Stimulated activated CD4-positive, alpha-beta T cell treated with anti-CD3 and anti-CD28 coated beads, Interleukin-1b, Interleukin-23, amount 100 ng/mL, for 1 hour (primary cell): ENCODE results near the gene MAD1L1.

ENCODE experiments used
- DNase-seq, 2 donors: peaks; one replicate each; pipeline ENCODE4 v3.0.0-alpha.2; 2020; ENCODE audit warnings: low read depth in 2 of 2

MAD1L1 gene

DNA sequence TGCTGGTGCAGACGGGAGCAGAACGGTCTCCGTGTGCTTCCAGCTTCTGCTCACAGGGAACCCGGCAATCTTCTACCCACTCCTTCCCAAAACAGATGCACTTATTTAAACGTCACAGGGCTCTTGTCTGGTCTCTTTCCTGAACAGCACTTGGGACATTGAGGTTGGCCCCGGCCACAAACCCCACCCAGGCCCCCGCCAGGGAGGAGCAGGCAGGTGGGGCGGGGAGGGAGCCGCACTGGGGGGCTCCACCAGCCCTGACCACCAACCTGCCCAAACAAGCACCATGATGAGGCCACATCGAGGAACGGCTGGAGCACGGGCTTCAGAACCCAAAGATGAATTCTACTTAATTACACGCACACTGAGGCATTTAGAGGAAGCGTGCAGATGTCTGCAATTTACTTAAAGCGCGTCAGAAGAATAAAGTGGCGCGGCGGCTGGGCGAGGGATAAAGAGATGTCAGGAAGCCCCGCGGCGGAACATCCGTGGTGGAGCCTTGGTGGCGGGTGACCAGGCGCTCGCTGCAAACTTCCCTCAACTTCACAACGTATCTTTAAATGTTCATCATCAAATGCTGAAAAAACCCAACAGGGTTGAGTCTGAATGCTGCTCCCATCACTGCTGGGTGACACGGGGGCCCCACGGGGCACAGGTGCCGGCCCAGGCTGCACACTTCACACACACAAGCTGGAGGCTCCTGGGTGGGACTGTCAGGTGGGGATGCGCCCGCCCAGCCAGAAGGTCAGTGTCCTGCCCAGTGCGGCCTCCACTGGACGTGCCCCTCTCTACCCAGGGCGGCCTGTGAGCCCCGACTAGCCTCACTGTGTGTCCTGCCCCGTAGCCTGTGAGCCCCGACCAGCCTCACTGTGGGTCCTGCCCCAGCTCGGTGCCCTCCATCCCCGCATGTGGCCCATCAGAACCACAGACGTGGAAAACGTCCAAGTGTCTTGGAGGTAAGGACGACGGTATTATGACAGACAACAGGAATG lies 279.2 kb downstream of the MAD1L1 start:
- no peak for DNase-seq

DNA sequence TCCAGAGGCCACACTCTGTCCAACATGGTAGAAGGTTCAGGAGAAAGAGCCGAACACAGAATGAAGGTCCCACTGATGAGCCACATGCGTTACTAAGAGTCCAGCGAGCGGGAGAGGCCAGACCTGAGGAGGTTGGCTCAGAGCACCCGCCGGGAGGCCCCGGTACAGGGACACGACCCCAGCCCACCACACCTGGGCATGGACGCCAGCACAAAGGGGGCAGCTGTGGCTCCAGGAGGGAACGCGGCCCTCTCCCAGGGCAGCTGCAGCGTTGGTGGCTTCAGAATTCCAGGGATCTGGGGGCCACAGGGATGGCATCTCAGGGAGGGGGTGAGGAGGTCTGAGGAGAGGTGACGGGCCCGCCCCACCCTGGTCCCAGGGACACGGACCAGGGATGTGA lies 280.0 kb downstream of the MAD1L1 start:
- DNase-seq: no peak

DNA sequence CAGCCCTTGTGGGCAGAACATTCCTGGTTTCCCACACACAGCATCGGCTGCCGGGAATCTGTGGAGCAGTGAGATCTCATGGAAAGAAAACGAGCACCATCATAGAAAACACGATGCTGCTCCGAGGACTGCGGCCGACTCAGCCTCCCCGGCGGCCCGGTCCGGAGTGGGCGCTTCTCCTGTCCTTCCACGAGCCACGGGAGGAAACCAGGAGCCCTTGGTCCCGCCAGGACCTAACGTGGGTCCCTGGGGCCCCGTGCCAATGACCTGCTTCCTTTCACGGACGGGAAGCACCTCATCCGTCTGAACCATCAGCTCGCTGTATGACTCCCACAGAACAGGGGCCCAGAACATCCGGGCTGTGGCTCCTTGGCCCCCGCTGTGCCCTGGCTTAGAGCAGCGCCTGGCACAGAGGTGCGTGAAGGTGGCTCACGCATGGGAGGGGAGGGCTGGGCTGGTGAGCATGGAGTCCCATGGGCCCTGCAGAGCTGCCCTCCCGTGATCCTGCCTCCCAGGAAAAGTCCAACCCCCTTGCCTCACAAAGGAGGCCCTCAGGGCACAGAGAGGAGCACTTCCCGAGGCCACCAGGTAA lies 280.5 kb downstream of the MAD1L1 start:
- no peak for DNase-seq

DNA sequence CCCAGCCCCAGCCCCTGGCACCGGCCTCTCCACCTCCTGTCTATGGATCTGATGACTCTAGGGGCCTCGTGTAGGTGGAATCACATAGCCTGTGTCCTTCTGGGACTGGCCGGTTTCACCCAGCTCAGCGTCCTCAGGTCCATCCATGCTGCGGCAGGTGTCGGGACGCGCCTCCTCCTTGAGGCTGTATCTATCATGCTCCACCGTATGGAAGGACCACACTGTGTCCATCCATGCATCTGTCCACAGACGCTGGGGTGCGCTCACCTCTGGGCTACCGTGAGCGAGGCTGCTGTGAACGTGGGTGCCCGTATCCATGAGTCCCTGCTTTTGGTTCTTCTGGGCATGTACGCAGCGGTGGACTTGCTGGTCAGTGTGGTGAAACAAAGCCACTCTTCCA lies 281.1 kb downstream of the MAD1L1 start:
- DNase-seq: no peak

DNA sequence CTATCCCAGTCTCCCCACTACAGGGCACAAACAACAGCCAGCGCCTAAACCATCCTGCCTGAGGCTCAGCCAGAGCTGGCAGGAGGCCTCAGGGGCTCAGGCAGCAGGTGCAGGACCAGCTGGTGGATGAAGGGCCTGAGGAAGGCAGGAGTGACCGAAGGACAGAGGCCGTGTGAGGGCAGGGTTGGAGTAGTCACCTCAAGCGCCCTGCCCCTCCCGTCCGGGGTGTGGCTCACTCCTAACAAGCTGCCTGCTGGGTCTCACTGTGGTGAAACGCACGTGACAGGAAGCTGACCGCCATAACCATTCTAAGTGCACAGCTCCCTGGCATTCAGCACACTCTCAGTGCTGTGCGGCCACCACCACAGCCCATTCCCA lies 281.6 kb downstream of the MAD1L1 start:
- no peak for DNase-seq

DNA sequence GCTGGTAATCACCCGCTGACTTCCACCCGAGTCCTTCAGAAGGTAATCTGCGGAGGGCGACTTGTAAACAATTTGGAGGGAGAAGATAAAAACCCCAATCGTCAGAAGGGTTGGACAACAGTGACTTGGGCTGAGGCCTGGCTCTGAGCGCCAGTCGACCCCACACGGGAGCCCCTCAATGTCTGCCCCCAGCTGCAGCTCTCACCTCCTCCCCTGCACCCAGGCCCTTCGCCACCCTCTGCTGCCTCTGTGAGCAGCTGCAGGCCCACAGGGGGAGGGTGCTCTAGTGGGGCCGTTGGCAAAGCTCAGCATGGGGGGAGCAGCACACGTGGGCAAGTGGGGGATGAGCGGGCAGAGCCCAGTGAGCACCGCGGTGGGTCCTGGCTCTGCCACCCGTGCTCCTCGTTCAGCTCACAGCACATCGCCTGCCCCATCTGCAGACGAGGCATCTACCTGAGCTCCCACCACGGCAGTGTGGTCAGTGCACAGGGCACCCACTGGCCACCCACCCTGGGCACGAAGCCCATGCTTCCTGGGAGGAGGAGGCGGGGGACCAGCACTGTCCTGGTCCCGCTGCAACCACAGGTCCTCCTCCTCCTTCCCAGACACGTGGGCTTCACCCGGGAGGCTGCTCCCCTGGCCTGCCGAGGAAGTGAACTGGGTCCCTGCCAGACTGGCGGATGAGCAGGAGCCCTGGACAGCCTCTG lies 282.1 kb downstream of the MAD1L1 start:
- no peak for DNase-seq

DNA sequence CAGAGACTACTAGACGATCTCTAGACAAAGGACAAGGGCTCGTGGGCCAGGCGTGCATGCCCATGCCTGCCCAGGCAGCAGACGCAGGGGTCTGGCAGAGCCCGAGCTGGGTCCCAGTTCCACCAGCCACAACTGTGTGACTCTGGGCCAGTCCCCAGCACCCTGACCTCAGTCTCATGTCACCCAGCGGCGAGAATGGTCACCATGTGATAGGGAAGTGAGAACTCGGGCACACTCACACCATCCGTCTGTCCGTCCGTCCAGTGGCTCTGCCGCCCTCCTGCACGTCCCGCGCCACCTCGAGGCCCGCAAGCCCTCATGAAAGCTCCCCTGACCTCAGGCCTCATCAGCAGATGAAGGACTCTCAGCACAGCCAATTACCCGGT lies 282.7 kb downstream of the MAD1L1 start:
- DNase-seq: no peak

DNA sequence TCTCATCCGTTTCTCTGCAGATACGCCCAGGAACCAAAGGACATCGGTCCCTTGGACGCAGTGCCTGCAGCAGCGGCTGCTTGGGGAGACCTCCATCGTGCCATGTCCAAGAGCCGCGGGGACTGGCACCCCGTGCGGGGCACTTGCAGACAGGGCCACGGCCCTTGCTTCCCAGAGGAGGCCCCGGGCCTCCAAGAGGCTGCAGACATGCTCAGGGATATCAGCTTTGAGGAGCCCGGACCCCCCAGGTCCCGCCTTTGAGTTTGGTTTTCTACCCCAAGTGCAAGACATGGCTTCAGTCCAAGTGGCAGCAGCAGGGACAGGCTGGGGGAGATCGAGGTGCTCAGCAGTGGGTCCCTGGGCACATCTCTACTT lies 283.1 kb downstream of the MAD1L1 start:
- no peak for DNase-seq

DNA sequence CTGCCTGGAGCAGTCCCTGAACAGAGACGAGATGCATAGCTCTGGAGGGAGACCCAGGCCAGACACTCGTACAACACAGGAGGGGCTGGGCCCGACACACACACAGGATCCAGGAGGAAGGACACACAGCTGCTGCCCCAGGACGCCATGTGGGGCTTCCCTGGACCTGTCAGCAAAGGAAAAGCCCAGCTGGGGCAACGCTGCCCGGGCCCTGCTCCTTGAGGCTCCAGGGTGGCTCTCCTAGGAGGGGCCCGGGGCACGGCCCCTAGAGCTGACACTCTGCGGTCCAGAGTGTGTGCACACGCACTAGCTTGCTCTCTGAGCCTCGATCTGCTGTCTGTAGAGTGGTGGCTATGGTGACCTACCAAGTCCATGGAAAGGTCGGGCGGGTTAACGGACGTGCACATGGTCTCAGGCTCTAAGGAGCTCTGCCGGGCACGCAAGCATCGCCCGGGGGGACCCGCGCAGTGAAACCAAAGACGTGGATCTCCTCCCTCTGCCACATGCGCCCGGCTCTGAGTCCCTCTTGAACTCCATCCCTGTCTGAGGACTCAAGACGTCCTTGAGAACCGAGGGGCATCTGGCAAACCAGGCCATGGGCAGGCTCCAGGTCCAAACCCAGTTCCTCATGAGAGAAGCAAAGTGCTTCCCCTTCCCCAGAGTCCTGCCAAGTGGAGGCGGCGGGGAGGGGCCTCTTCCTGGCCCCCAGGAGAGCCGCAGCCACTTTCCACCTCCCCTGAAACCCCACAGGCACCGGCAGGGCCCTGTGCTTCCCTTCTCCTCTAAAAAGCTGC lies 283.7 kb downstream of the MAD1L1 start:
- no peak for DNase-seq

DNA sequence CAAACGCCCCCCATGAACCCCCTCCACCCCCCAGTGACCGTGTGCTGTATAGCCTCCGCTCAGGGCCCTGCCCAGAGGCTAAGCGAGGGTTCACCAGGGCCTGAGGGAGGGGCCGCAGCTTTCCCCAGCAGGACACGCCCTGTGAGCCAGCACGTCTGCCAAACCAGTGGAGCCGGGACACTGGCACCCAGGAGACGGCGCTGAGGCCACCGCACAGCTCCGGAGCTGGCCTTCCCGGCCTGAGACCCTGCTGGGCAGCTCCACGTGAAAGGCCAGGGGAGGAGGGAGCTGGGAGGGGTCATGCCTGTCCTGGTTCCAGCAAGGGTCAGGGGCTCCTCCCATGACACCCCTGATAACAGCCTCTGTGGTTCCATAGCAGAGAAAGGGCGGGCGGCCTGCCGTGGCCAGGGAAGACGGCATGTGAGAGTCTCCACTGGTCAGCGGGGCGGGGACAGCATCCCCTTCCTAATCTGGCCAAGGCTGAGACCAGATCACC lies 284.4 kb downstream of the MAD1L1 start:
- no peak for DNase-seq

DNA sequence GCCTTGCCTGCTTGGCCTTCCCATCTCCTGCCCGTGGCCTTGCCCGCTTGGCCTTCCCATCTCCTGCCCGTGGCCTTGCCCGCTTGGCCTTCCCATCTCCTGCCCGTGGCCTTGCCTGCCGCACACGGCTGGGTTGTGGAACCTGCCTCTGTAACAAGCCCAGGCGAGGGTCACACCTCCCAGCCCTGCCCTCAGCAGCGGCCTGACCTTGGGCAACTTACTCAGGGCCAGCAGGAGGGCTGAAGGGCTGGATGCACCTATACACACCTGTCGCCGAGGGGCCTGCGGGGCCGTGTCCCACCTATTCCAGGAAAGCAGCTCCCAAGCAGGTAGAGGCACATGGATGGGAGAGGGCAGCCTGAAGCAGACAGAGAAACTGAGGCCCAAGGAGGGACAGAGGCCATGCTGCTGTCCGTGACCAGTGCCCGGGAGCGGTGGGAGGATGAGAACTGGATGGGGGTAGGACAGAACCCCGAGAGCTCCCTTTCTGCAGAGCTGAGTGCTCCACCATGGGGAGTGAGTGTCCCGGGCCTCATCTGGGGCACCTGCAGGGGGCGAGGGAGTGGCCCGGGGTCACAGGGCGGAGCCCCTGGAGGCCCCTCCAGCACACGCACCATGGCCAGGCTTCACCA lies 285.0 kb downstream of the MAD1L1 start:
- DNase-seq: no peak

DNA sequence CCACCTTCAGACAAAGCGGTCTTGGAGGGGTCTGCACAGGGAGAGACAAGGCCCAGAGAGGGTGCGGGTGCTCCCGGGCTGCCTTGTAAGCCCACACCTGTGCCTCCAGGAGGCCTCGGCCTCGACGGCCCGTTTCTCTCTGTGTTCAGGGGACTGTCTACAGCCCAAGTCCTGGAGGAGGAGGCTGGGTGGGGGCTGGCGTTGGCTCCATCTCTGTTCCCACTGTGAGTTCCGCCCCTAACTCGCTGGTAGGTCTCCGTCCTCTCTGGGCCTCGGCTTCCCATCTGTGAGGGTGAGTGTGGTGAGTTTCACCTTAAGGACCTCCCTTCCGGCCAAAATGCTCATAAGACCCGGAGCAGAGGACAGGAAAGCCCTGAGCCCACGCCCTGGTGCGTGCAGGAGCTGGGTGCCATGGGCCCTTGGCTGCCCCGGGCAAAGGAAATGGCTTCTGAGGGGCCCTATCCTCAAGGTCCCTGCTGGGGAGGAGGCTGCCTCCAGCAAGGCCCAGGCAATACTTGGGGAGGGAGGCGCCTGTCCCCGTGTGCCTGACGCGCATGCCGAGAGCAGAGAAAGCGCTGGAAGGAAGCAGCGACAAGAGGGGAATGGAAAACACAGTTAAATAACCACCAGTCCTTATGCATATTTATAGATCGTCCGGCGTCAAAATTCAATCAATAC lies 285.8 kb downstream of the MAD1L1 start:
- DNase-seq: no peak

DNA sequence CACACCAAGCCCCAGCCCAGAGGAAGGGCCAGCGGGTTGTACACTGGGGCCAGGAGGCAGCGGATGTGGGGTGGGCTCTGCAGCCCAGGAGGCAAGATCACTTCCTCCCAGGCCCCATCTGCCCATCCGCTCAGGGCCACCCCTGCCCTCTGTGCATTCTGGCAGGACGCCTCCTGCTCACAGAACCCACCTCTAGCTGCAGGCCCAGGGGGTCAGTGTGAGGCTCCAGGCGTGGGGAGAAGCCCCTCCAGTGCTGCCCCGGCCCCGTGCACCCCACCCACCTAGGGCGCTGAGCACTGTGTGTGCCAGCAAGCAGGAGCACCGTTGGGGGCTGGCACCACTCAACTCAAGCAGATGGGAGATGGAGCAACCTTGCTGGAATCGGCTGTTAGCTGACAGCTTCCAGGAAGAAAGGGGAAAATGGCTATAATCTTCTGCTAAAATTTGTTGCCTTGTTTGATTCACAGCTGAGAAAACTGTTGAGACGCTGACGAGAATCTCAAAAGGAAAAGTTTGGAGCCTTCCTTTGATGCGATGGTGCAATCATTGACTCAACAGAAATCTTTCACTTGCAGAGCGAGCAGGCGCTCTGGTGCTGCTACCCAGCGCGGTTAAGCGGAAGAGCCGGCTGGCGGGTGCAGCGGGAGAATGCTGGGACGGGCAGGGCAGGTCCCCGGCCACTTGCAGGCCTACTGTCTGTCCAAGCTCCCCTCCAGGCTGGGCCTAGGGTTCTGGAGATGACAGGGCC lies 286.5 kb downstream of the MAD1L1 start:
- DNase-seq: no peak

DNA sequence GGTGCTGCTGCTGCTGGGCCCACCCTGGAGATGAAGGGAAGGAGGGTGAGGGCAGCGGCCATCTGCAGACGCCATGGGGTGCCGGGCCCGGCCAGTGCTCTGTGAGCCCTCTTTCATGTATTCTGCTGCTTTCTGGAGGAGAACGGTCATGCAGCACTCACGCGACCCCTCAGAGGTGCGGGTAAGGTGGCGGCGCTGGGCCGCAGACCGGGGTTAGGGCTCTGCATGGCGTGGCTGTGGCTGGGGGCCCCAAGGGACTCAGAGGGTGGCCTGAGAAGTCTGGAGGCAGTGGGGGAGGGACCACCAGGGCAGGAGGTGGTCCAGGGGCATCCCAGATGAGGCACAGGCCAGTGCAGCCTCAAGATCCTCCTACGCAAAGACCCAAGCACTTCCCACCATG lies 287.2 kb downstream of the MAD1L1 start:
- DNase-seq: no peak

DNA sequence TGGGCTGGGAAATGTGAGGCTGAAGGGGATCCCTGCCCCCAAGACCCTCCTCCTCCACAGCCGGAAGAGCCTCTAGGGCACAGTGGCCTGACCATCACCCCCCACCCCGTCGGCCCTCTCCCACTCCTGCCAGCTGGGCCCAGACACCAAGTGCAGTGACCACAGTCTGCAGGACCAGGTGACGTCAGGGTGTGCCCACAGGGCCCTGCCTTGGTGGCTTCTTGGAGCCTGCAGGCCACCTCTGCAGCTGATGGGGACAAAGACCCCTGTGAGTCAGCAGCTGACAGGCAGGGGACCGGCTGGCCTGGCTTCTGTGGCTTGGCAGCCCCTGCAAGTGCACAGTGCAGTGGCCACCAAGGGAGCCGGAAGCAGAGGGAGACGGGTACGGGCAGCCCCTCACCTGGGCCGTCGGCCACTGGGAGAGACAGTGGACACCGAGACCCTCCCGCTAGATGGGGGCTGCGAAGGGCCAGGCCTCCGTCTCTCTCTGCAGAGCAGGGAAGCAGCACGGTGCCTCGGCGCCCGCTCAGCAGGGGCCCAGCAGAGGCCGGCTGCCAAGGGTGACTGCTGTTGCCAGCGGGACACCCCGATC lies 288.0 kb downstream of the MAD1L1 start:
- no peak for DNase-seq

DNA sequence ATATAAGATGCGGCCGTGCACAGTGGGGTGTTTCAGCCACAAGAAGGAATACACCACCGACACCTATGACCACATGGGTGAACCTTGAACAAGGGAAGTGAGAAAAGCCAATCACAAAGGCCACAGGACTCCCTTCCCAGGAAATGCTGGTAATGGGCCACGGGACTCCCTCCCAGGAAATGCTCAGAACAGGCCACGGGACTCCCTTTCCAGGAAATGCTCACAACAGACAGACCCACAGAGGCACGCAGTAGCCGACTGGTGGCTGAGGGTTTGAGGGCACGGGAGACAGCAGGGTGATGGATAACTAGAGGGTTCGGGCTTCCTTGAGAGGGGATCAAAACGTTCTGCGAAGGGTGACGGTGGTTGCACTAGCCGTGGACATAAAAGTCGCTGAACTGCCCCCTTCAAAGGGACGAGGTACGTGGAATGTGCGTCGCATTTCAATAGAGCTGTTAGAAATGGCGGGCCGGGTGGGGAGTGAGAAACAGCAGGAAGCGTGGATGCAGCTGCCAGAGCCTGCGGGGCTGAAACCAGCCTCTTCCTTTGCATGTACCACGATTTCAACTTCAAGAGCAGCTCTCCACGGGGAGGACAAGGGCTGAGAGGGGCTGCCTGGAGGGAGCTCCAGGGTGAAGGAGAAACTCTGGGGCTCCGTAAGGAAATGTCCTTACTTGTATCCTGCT lies 288.7 kb downstream of the MAD1L1 start:
- DNase-seq: no peak

DNA sequence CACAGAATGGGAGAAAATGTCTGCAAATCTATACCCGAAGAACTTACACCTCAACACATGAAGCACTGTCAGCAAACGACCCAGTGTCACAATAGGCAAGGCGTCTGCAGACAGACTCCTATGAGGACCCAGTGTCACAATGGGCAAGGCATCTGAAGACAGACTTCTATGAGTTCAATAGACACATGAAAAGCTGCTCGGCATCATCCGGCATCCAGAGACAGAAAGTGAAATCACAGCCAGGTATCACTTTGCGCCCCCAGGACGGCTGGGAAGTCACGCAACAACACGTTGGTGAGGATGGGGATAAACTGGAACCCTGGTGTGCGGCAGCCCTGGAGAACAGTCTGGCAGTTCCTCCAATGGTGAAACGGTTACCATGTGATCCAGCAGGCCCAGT lies 289.4 kb downstream of the MAD1L1 start:
- DNase-seq: no peak

DNA sequence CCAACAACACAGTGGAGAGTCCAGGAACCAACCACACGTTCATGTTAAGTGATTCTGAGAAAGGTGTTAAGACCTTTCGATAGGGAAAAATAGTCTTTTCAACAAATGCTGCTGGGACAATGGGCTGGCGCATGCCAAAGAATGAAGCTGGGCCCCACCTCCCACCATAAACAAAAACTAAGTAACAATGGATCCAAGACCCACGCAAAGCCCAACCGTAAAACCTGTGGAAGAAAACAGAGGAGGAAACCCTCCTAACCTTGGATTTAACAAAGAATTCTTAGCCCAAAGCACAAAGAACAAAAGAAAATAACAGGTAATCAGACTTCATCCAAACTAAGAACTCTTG lies 289.8 kb downstream of the MAD1L1 start:
- no peak for DNase-seq
